ENCODE results near the gene SNRNP27.

Gene SNRNP27

DNA sequence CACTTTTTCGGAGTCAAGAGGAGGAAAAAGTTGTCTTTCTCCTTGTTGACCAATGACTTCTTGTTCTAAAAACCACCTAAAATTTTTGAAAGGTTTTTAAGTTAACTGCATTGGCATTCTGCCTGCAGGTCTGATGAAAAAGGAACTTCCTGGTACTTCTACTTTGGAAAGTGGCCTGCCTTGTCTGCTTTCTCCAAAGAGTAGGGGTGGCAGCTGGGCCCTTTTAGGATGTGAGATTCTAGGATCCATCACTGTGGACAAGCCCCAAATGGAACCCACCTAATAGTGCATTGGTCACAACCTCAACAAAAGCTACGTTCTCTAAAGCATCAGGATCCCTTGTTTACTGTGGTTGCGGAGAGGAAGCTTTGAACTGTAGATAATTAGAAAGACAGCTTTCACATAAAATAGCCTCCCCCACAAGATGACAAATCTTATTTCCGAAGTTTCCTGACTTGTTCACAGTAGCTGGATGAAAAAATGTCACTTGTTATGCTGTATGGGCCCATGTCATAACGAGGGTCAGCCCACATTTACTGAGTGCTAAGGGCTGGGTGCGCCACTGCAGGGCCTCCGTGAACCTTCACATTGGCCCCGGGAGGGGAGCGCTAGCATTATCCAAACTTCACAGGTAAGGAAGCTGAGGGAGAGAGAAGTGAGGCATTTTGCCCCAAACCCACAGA, 50.2 kb downstream of the SNRNP27 start:
- H3K4me1 Mint-ChIP-seq, result no peaks in the 10 kb centered on the region
- no peaks in the 10 kb centered on the region for H3K9me3 Mint-ChIP-seq
- H3K4me3 Mint-ChIP-seq, result no peak overlapping the region
- TF ChIP-seq, protein P1, sequence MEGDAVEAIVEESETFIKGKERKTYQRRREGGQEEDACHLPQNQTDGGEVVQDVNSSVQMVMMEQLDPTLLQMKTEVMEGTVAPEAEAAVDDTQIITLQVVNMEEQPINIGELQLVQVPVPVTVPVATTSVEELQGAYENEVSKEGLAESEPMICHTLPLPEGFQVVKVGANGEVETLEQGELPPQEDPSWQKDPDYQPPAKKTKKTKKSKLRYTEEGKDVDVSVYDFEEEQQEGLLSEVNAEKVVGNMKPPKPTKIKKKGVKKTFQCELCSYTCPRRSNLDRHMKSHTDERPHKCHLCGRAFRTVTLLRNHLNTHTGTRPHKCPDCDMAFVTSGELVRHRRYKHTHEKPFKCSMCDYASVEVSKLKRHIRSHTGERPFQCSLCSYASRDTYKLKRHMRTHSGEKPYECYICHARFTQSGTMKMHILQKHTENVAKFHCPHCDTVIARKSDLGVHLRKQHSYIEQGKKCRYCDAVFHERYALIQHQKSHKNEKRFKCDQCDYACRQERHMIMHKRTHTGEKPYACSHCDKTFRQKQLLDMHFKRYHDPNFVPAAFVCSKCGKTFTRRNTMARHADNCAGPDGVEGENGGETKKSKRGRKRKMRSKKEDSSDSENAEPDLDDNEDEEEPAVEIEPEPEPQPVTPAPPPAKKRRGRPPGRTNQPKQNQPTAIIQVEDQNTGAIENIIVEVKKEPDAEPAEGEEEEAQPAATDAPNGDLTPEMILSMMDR (IDR thresholded peaks at IDR 0.05; ENCODE audit: unreplicated experiment in 3 of 3), result no peak
- no peak overlapping the region for H3K27ac Mint-ChIP-seq
- H3K36me3 Mint-ChIP-seq (ENCODE audit: low read depth), result peaks cover 17% of the 10 kb centered on the region
- no peaks in the 10 kb centered on the region for H3K27me3 Mint-ChIP-seq (ENCODE audit: low read depth)

DNA sequence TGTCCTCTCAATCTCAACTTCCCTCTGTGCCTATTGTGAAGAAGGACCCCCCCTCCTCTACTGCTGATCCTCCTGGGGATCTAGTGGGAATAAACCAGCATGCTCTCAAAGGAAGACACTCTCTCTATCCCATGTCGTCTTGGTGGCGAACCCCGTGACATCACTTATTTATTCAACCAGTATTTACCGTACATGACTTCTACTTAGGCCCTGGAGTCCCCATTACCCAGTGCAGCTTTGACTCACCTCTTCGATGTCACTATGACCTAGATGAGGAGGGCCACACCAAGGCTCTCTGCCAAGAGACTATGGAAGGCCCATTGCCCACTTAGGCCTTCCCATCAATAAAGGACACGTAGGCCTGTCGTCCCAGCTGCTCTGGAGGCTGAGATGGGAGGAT, 51.0 kb downstream of the SNRNP27 start:
- H3K36me3 Mint-ChIP-seq (ENCODE audit: low read depth), result peaks cover 11% of the 10 kb centered on the region
- TF ChIP-seq, protein P1 (IDR thresholded peaks at IDR 0.05; ENCODE audit: unreplicated experiment in 3 of 3), result no peak
- H3K9me3 Mint-ChIP-seq, result no peaks in the 10 kb centered on the region
- no peak overlapping the region for H3K27ac Mint-ChIP-seq
- H3K27me3 Mint-ChIP-seq (ENCODE audit: low read depth), result no peaks in the 10 kb centered on the region
- H3K4me1 Mint-ChIP-seq, result no peaks in the 10 kb centered on the region
- H3K4me3 Mint-ChIP-seq, result no peak overlapping the region

DNA sequence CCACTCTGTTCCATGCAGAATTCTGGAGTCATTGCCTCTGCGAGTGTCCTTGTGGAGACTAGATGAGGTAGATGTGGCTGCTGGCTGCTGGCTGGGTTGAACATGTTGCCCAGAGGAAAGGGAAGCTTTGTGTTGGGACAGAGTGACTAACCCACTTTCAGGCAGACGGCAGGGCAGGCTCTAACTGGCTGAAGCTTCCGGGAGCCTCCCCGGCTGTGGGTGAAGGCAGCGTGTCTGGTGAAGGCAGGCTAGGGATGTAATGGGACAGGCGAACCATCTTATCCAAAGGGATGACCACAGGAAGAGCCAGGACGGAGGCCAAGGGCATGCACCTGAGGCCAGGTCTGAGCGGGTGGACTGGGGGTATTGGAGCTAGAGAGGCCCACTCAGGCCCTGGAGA, 51.7 kb downstream of the SNRNP27 start:
- no peak overlapping the region for H3K27ac Mint-ChIP-seq
- no peaks in the 10 kb centered on the region for H3K27me3 Mint-ChIP-seq (ENCODE audit: low read depth)
- no peaks in the 10 kb centered on the region for H3K4me1 Mint-ChIP-seq
- H3K36me3 Mint-ChIP-seq (ENCODE audit: low read depth), result peaks cover 9% of the 10 kb centered on the region
- TF ChIP-seq, protein P1 (IDR thresholded peaks at IDR 0.05; ENCODE audit: unreplicated experiment in 3 of 3), result no peak
- no peaks in the 10 kb centered on the region for H3K9me3 Mint-ChIP-seq
- no peak overlapping the region for H3K4me3 Mint-ChIP-seq

DNA sequence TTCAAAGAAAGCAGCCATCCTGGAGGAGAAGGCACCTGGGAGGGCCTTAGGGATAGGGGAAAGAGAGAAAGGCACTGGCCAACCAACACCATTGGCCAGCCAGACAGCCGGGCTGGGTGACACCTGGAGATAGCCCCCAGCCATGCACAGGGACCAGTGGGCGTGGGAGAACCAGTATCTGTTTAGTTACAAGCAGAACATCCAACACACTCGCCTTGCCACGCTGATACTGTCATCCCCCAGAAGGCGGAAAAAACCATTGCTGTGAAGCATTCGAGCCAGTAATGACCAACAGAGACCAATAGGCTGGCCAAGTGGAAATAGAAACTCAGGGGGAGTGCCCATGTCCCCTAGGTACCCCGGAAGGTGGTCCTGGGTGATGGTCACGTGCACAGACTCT, 52.2 kb downstream of the SNRNP27 start:
- TF ChIP-seq, protein P1 (IDR thresholded peaks at IDR 0.05; ENCODE audit: unreplicated experiment in 3 of 3), result no peak
- Mint-ChIP-seq H3K4me3 (no peak overlapping the region), H3K27me3 (ENCODE audit: low read depth) (no peaks in the 10 kb centered on the region), H3K36me3 (ENCODE audit: low read depth) (peaks cover 5% of the 10 kb centered on the region), H3K9me3 (no peaks in the 10 kb centered on the region), H3K27ac (no peak overlapping the region), H3K4me1 (no peaks in the 10 kb centered on the region)

DNA sequence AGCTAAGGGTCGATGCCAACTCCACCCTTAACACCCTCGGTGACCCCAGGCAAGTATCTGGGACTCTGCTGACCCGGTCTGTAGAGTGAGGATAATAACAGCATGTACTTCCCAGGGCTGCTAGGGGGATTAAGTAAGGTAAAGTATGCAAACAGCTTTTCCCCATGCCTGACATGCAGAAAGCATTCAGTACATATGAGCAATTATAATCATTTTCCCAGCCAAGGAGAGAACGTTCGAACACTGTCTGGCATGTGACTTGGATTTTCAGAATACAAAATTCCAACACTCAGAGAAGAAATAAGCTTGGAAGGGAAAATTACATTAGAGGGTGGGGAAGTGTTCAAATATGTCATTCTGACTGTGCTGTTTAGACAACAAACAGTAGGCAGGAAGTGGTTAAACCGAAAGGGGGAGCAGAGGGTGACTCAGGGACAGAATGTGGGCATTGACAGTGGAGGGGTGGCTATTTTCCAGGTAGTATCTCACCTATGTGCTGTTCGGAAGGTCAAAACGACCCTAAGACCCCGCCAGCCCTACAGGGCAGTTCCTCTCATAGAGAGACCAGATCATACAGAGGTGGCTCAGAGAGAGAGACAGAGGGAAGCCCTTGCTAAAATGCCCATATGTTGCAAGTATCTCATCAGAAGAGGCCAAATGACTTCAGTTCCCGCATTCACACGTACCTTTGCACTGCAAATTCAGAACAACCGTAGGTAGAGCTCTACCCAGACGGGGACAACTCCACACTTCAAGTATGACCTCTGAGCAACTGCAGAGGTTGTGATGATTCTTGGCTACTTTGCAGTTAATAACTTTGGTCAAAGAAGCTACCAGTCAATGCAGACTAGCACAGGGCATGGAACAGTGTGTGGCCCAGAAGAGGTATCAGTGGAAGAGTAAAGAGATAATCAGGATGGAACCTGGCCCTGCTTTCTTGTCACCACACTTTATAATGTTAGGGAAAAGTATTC, 52.9 kb downstream of the SNRNP27 start:
- Mint-ChIP-seq H3K27ac (no peak overlapping the region), H3K9me3 (no peaks in the 10 kb centered on the region), H3K27me3 (ENCODE audit: low read depth) (no peaks in the 10 kb centered on the region), H3K36me3 (ENCODE audit: low read depth) (peaks cover 4% of the 10 kb centered on the region), H3K4me3 (no peak overlapping the region), H3K4me1 (no peaks in the 10 kb centered on the region)
- TF ChIP-seq, protein P1 (IDR thresholded peaks at IDR 0.05; ENCODE audit: unreplicated experiment in 3 of 3), result no peak
